IMR-90 (cell line): ENCODE results near the gene ZAP70. TPM values are rescaled to one million over a fixed set of nuclear protein-coding genes. Genes with fewer than 3 reads are reported as not detected.

Experiments used
- ATAC-seq: fragments of 200-7000 bp; cut with Tn5 transposase; 2 replicates; pipeline ENCODE4 v1.9.1; 2020; ENCODE audit warnings: low read depth, mild to moderate bottlenecking, moderate library complexity
- BruUV-seq: library from RNA; stranded (reverse); fragments of 400-500 nt; replicated peaks from 2 replicates; lab custom pipeline; 2021; lab: Mats Ljungman, UMichigan
- CTCF ChIA-PET: fragments of 300-600 bp; formaldehyde crosslinking; extraction: SDS; loops from one replicate; lab custom pipeline; 2021; ENCODE audit warnings: antibody characterized with exemption; lab: Yijun Ruan, JAX
- POLR2A ChIA-PET: fragments of 300-600 bp; sonication (Branson Sonifier 250); formaldehyde crosslinking; loops from one replicate; lab custom pipeline; 2022; ENCODE audit warnings: antibody characterized with exemption; ENCODE audit not compliant: unreplicated experiment; lab: Charles Lee
- DNase-seq: peaks from one replicate; pipeline ENCODE4 v3.0.0; 2013
- H2AFZ ChIP-seq: replicated peaks from 2 replicates; pipeline ENCODE3; 2013; ENCODE audit warnings: low read length, mild to moderate bottlenecking; ENCODE audit not compliant: poor library complexity
- H2AK5ac ChIP-seq: 2 replicates; pipeline ENCODE4 v1.6.1; 2013; ENCODE audit warnings: low read depth, low read length, inconsistent platforms
- H2AK9ac ChIP-seq: replicated peaks from 2 replicates; pipeline ENCODE3; 2013; ENCODE audit warnings: mild to moderate bottlenecking, low read depth, low read length, moderate library complexity; ENCODE audit not compliant: poor library complexity
- H2BK120ac ChIP-seq: 2 replicates; pipeline ENCODE4 v1.6.1; 2013; ENCODE audit warnings: low read depth, low read length, inconsistent platforms
- H2BK15ac ChIP-seq: 3 replicates; pipeline ENCODE4 v1.6.1; 2013; ENCODE audit warnings: low read depth, low read length, inconsistent platforms
- H2BK20ac ChIP-seq: 2 replicates; pipeline ENCODE4 v1.6.1; 2013; ENCODE audit warnings: low read depth, mild to moderate bottlenecking, inconsistent platforms, low read length, moderate library complexity
- H2BK5ac ChIP-seq: 2 replicates; pipeline ENCODE4 v1.6.1; 2013; ENCODE audit warnings: mild to moderate bottlenecking, low read depth, low read length, inconsistent platforms; ENCODE audit not compliant: poor library complexity, severe bottlenecking
- H3K14ac ChIP-seq: replicated peaks from 2 replicates; pipeline ENCODE4 v1.6.1; 2013; ENCODE audit warnings: low read depth, low read length, inconsistent platforms
- H3K18ac ChIP-seq: 2 replicates; pipeline ENCODE4 v1.6.1; 2013; ENCODE audit warnings: low read depth, low read length, control low read depth
- H3K23ac ChIP-seq: 2 replicates; pipeline ENCODE4 v1.6.1; 2013; ENCODE audit warnings: low read depth, low read length, inconsistent platforms
- H3K27ac ChIP-seq: 2 replicates; pipeline ENCODE4 v1.5.1; 2013; ENCODE audit warnings: mild to moderate bottlenecking, control low read depth, low read length; ENCODE audit not compliant: insufficient read depth
- H3K27me3 ChIP-seq: 2 replicates; pipeline ENCODE4 v1.6.1; 2013; ENCODE audit warnings: low read length; ENCODE audit not compliant: control insufficient read depth, insufficient read depth
- H3K36me3 ChIP-seq: 2 replicates; pipeline ENCODE4 v1.6.1; 2013; ENCODE audit warnings: low read length, mixed read lengths; ENCODE audit not compliant: control insufficient read depth, insufficient read depth
- H3K4ac ChIP-seq: 2 replicates; pipeline ENCODE4 v1.6.1; 2013; ENCODE audit warnings: low read depth, low read length, inconsistent platforms
- H3K4me1 ChIP-seq: 2 replicates; pipeline ENCODE4 v1.6.1; 2013; ENCODE audit warnings: low read length, mixed read lengths; ENCODE audit not compliant: control insufficient read depth, insufficient read depth
- H3K4me2 ChIP-seq: 2 replicates; pipeline ENCODE4 v1.6.1; 2013; ENCODE audit warnings: low read depth, mild to moderate bottlenecking, control low read depth, low read length, moderate library complexity
- H3K4me3 ChIP-seq: 2 replicates; pipeline ENCODE4 v1.5.1; 2013; ENCODE audit warnings: low read depth, mild to moderate bottlenecking, control low read depth, low read length, moderate library complexity; ENCODE audit not compliant: insufficient read depth
- H3K56ac ChIP-seq: 2 replicates; pipeline ENCODE4 v1.6.1; 2013; ENCODE audit warnings: low read length, inconsistent platforms; ENCODE audit not compliant: insufficient read depth; ENCODE audit errors: extremely low read depth
- H3K79me1 ChIP-seq, 2 experiments: 2 replicates each; pipeline ENCODE4 v1.6.1; 2013; ENCODE audit warnings: low read length in 2 of 2, inconsistent platforms in 1 of 2, low read depth in 1 of 2
- H3K9ac ChIP-seq: 2 replicates; pipeline ENCODE4 v1.6.1; 2013; ENCODE audit warnings: low read depth, low read length, control low read depth
- H3K9me1 ChIP-seq: 2 replicates; pipeline ENCODE4 v1.6.1; 2013; ENCODE audit warnings: low read length, inconsistent platforms; ENCODE audit not compliant: insufficient read depth
- H3K9me3 ChIP-seq: 2 replicates; pipeline ENCODE4 v1.6.1; 2013; ENCODE audit warnings: low read length; ENCODE audit not compliant: control insufficient read depth, insufficient read depth
- H4K20me1 ChIP-seq: 2 replicates; pipeline ENCODE4 v1.6.1; 2013; ENCODE audit warnings: low read length, inconsistent platforms; ENCODE audit not compliant: insufficient read depth
- H4K5ac ChIP-seq: 2 replicates; pipeline ENCODE4 v1.6.1; 2013; ENCODE audit warnings: mild to moderate bottlenecking, low read depth, low read length, control low read depth
- H4K8ac ChIP-seq, 2 experiments: 2 replicates each; pipeline ENCODE4 v1.6.1; 2013; ENCODE audit warnings: low read depth in 2 of 2, low read length in 2 of 2, control low read depth in 1 of 2, inconsistent platforms in 1 of 2
- H4K91ac ChIP-seq: 2 replicates; pipeline ENCODE4 v1.6.1; 2013; ENCODE audit warnings: low read depth, low read length, inconsistent platforms; ENCODE audit not compliant: insufficient read depth
- BHLHE40 ChIP-seq: fragments of 150-350 bp; IDR thresholded peaks from 2 replicates; pipeline ENCODE4 v1.6.1; 2016; ENCODE audit warnings: mild to moderate bottlenecking, low read depth, low read length
- CEBPB ChIP-seq: IDR thresholded peaks from 2 replicates; pipeline ENCODE4 v1.6.1; 2012; ENCODE audit warnings: low read depth, low read length, improper control_type of control experiment
- CHD1 ChIP-seq: IDR thresholded peaks from 2 replicates; pipeline ENCODE4 v1.6.1; 2012; ENCODE audit warnings: low read depth, low read length, improper control_type of control experiment
- FOS ChIP-seq: fragments of 150-350 bp; IDR thresholded peaks from 2 replicates; pipeline ENCODE4 v1.6.1; 2016; ENCODE audit warnings: low read depth, low read length
- MAFK ChIP-seq: IDR thresholded peaks from 2 replicates; pipeline ENCODE4 v1.6.1; 2012; ENCODE audit warnings: low read depth, low read length, improper control_type of control experiment
- MAZ ChIP-seq: IDR thresholded peaks from 2 replicates; pipeline ENCODE4 v1.6.1; 2012; ENCODE audit warnings: low read depth, mild to moderate bottlenecking, low read length, improper control_type of control experiment, moderate library complexity, borderline replicate concordance
- MXI1 ChIP-seq: IDR thresholded peaks from 2 replicates; pipeline ENCODE4 v1.6.1; 2012; ENCODE audit warnings: low read depth, mild to moderate bottlenecking, low read length, moderate library complexity, borderline replicate concordance
- NFE2L2 ChIP-seq: fragments of 150-350 bp; IDR thresholded peaks from 2 replicates; pipeline ENCODE4 v1.6.1; 2016; ENCODE audit warnings: low read depth, mild to moderate bottlenecking, low read length
- POLR2A ChIP-seq: IDR thresholded peaks from 2 replicates; pipeline ENCODE4 v1.6.1; 2012; ENCODE audit warnings: mild to moderate bottlenecking, low read depth, low read length
- RAD21 ChIP-seq: IDR thresholded peaks from 2 replicates; pipeline ENCODE4 v1.6.1; 2012; ENCODE audit warnings: low read length, improper control_type of control experiment
- RCOR1 ChIP-seq: IDR thresholded peaks from 2 replicates; pipeline ENCODE4 v1.6.1; 2012; ENCODE audit warnings: mild to moderate bottlenecking, low read length, improper control_type of control experiment; ENCODE audit not compliant: insufficient replicate concordance
- RFX5 ChIP-seq: IDR thresholded peaks from 2 replicates; pipeline ENCODE4 v1.8.0; 2012; ENCODE audit warnings: low read depth, mild to moderate bottlenecking, low read length, moderate library complexity
- SMC3 ChIP-seq: fragments of 150-350 bp; IDR thresholded peaks from 2 replicates; pipeline ENCODE4 v1.6.1; 2016; ENCODE audit warnings: low read depth, mild to moderate bottlenecking, antibody characterized with exemption, low read length, moderate library complexity
- WGBS, 2 experiments: methylation state at CpG; one replicate each; pipeline versions ENCODE4 v1.1.5 to v1.1.7; 2013; ENCODE audit warnings: missing lambda C conversion rate in 2 of 2; ENCODE audit not compliant: insufficient read length in 1 of 2; ENCODE audit errors: extremely low coverage in 2 of 2; 5-methylcytosine and 5-hydroxymethylcytosine counted together
- dilution Hi-C: fragments of 300-500 bp; cut with HindIII; formaldehyde crosslinking; loops from one replicate; pipeline ENCODE4 v1.14.3; 2018; ENCODE audit warnings: low sequenced_read_pairs; ENCODE audit not compliant: unreplicated experiment
- in situ Hi-C: fragments of 300-500 bp; cut with MboI; formaldehyde crosslinking; loops from 3 replicates; pipeline ENCODE4 v1.14.3; 2019; ENCODE audit warnings: low sequenced_read_pairs, inconsistent platforms, mixed read lengths
- intact Hi-C: fragments of 100-400 bp; cut with micrococcal nuclease; formaldehyde crosslinking; loops from 2 replicates; pipeline ENCODE4 v1.10.0; 2022
- polyA plus RNA-seq, 3 experiments: library from polyadenylated mRNA; depleted of rRNA; stranded (reverse); fragments of >200 nt; gene quantifications; 2 replicates each; pipeline ENCODE4 v1.2.3, GENCODE V29; 2012; ENCODE audit warnings: low replicate concordance in 1 of 3
- total RNA-seq: library from RNA; depleted of rRNA; stranded (reverse); fragments of >200 nt; gene quantifications from 2 replicates; pipeline ENCODE4 v1.2.3, GENCODE V29; 2012
- TF ChIP-seq, protein P1 (sequence below): conservative IDR thresholded peaks from 2 replicates; pipeline ENCODE4 v1.5.1; 2012; ENCODE audit warnings: mild to moderate bottlenecking, low read depth, low read length, improper control_type of control experiment
- TF ChIP-seq, protein P2 (sequence below): fragments of 150-350 bp; IDR thresholded peaks from 2 replicates; pipeline ENCODE4 v1.6.1; 2017; ENCODE audit warnings: mild to moderate bottlenecking, antibody characterized with exemption, low read length, low read depth
- TF ChIP-seq, protein P3 (sequence below): fragments of 150-350 bp; IDR thresholded peaks from 2 replicates; pipeline ENCODE4 v1.6.1; 2016; ENCODE audit warnings: low read depth, mild to moderate bottlenecking, low read length, moderate library complexity, borderline replicate concordance

The ZAP70 gene
- total and polyA plus RNA-seq, 2 of the 4 experiments (the other 2 are of a cell fraction), result under 0.01 to 0.09 TPM

DNA sequence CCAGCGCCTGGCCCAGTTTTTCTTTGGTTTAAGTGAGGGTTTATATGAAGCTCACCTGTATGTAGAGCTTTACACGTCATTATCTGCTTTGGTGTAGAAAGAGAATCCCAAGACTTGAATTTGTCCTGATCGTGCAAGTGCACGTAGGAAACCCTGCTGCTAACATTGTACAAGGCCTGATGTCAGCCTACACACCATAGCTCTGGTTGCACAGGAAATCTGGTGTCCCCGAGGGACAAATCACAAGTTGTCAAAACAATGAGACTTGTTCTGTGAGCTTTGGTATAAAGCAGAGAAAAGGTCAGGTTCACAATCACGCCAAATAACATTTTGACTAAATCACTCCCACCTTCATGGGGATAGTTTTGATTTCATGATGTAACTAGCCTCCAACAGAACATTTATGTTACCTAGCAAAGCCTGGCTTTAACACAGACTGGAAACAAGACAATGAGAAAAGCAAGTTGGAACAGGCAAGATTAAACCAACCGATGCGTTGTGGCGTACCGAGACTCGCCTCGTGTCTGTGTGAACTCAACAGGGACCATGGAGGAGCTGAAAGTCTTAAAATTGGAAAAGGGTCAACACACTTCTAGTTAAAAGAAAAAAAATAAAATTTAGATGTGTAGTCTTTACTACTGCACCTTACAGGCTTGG lies 41.4 kb downstream of the ZAP70 start:
- Histone ChIP-seq H3K36me3 (peaks cover 23% of the 10 kb centered on the region), H3K9me3 (no peaks in the 10 kb centered on the region), H3K27me3 (no peaks in the 10 kb centered on the region), H3K14ac (no peak overlapping the region), H3K4me1 (peaks cover 7% of the 10 kb centered on the region; the same call in 1 of the 2 replicates), H2BK5ac (no peak overlapping the region), H2BK20ac (no peak overlapping the region), H3K27ac (no peak overlapping the region), H2BK15ac (no peak overlapping the region), H3K9ac (no peak overlapping the region), H3K4me3 (no peak overlapping the region), H3K4ac (no peak overlapping the region), H3K23ac (no peak overlapping the region), H2AK5ac (no peak overlapping the region), H3K18ac (no peak overlapping the region), H3K4me2 (no peak overlapping the region), H4K8ac (no peak overlapping the region), H4K91ac (no peak overlapping the region), H3K56ac (no peak overlapping the region), H2AK9ac (no peak overlapping the region), H3K9me1 (no peaks in the 10 kb centered on the region), H3K79me1 (no peaks in the 10 kb centered on the region), H4K20me1 (no peaks in the 10 kb centered on the region), H2BK120ac (no peak overlapping the region), H2AFZ (no peak overlapping the region), H4K5ac (no peak overlapping the region)
- TF ChIP-seq, protein P1, sequence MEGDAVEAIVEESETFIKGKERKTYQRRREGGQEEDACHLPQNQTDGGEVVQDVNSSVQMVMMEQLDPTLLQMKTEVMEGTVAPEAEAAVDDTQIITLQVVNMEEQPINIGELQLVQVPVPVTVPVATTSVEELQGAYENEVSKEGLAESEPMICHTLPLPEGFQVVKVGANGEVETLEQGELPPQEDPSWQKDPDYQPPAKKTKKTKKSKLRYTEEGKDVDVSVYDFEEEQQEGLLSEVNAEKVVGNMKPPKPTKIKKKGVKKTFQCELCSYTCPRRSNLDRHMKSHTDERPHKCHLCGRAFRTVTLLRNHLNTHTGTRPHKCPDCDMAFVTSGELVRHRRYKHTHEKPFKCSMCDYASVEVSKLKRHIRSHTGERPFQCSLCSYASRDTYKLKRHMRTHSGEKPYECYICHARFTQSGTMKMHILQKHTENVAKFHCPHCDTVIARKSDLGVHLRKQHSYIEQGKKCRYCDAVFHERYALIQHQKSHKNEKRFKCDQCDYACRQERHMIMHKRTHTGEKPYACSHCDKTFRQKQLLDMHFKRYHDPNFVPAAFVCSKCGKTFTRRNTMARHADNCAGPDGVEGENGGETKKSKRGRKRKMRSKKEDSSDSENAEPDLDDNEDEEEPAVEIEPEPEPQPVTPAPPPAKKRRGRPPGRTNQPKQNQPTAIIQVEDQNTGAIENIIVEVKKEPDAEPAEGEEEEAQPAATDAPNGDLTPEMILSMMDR, result no peak
- TF ChIP-seq RFX5 (no peak), POLR2A (no peak), MAFK (no peak), RCOR1 (no peak), CEBPB (no peak), SMC3 (no peak), MXI1 (no peak), FOS (no peak), NFE2L2 (no peak), MAZ (no peak), BHLHE40 (no peak), CHD1 (no peak), RAD21 (no peak)
- TF ChIP-seq, protein P2, sequence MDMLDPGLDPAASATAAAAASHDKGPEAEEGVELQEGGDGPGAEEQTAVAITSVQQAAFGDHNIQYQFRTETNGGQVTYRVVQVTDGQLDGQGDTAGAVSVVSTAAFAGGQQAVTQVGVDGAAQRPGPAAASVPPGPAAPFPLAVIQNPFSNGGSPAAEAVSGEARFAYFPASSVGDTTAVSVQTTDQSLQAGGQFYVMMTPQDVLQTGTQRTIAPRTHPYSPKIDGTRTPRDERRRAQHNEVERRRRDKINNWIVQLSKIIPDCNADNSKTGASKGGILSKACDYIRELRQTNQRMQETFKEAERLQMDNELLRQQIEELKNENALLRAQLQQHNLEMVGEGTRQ, result no peak
- TF ChIP-seq, protein P3, sequence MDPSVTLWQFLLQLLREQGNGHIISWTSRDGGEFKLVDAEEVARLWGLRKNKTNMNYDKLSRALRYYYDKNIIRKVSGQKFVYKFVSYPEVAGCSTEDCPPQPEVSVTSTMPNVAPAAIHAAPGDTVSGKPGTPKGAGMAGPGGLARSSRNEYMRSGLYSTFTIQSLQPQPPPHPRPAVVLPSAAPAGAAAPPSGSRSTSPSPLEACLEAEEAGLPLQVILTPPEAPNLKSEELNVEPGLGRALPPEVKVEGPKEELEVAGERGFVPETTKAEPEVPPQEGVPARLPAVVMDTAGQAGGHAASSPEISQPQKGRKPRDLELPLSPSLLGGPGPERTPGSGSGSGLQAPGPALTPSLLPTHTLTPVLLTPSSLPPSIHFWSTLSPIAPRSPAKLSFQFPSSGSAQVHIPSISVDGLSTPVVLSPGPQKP, result no peak
- WGBS, 2 experiments, result no CpG with 5 or more reads among the region's 12 CpGs
- ATAC-seq (no peak), DNase-seq (no peak)
- CTCF ChIA-PET, result interaction anchor here (0.9 kb wide), 1 partner anchor 305 kb away, joined by 4 read pairs; no protein-coding TSS in a partner anchor
- dilution Hi-C loops (no loop called here), intact Hi-C loops (no loop called here), in situ Hi-C loops (no loop called here)
- BruUV-seq, result no TSS peak
- POLR2A ChIA-PET, result no interaction called here
